Measurements from ENCODE around the gene PLXNA4. TPM values are rescaled to one million over a fixed set of nuclear protein-coding genes. Genes with fewer than 3 reads are reported as not detected.

Gene PLXNA4
- total and polyA plus RNA-seq, 2 donors from 2014 or later: 0.17 to 3.5 TPM

- DNase-seq (no peak), FAIRE-seq (no peak)
- Histone ChIP-seq H3K4me3 (ENCODE audit: low read length in 3 of 3) (no peak overlapping the region), H3K9ac (ENCODE audit: low read length in 3 of 3) (no peak overlapping the region), H3K36me3 (ENCODE audit: control insufficient read depth in 2 of 3, insufficient read depth in 3 of 3, low read length in 3 of 3) (no peaks in the 10 kb centered on the region), H3K9me3 (ENCODE audit: control insufficient read depth in 2 of 3, insufficient read depth in 1 of 3, low read length in 3 of 3) (no peaks in the 10 kb centered on the region), H3K27ac (ENCODE audit: low read depth in 2 of 2, low read length in 2 of 2) (no peak overlapping the region), H3K27me3 (ENCODE audit: control insufficient read depth, insufficient read depth, low read length) (no peaks in the 10 kb centered on the region), H3K4me1 (ENCODE audit: control insufficient read depth in 2 of 3, insufficient read depth in 2 of 3, low read depth in 1 of 3, low read length in 3 of 3) (no peaks in the 10 kb centered on the region)
- intact Hi-C loops (cut with DNase I): no loop called here
- TF ChIP-seq, protein P1, sequence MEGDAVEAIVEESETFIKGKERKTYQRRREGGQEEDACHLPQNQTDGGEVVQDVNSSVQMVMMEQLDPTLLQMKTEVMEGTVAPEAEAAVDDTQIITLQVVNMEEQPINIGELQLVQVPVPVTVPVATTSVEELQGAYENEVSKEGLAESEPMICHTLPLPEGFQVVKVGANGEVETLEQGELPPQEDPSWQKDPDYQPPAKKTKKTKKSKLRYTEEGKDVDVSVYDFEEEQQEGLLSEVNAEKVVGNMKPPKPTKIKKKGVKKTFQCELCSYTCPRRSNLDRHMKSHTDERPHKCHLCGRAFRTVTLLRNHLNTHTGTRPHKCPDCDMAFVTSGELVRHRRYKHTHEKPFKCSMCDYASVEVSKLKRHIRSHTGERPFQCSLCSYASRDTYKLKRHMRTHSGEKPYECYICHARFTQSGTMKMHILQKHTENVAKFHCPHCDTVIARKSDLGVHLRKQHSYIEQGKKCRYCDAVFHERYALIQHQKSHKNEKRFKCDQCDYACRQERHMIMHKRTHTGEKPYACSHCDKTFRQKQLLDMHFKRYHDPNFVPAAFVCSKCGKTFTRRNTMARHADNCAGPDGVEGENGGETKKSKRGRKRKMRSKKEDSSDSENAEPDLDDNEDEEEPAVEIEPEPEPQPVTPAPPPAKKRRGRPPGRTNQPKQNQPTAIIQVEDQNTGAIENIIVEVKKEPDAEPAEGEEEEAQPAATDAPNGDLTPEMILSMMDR (IDR thresholded peaks at IDR 0.05; ENCODE audit: borderline replicate concordance, extremely low read depth, insufficient read depth): no peak
These were observed 475.3 kb downstream of the PLXNA4 start for GRCh38 chr7:132100981-132101380.

DNA sequence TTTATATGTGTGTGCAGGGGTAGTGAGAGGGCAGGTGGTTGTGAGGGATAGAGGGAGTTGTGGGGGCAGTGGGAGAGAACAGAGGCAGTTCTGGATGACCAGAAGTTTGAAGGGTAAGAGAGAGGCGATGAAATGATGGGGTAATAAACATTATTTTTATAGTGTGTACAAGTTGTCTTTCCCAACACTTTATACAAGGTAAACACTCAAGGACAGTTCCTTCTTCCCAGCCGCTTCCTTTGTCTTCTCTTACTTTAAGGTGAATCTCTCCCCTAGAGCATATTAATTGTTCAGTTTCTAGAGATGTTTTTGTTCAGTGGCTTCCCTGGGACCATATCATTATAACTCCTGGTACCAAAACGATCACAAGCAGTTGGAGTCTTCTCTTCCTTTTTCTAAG, 475.8 kb downstream of the PLXNA4 start:
- no peak for FAIRE-seq
- Histone ChIP-seq H3K27ac (ENCODE audit: low read depth in 2 of 2, low read length in 2 of 2) (no peak overlapping the region), H3K36me3 (ENCODE audit: control insufficient read depth in 2 of 3, insufficient read depth in 3 of 3, low read length in 3 of 3) (no peaks in the 10 kb centered on the region), H3K27me3 (ENCODE audit: control insufficient read depth, insufficient read depth, low read length) (no peaks in the 10 kb centered on the region), H3K4me3 (ENCODE audit: low read length in 3 of 3) (no peak overlapping the region), H3K9me3 (ENCODE audit: control insufficient read depth in 2 of 3, insufficient read depth in 1 of 3, low read length in 3 of 3) (no peaks in the 10 kb centered on the region), H3K4me1 (ENCODE audit: control insufficient read depth in 2 of 3, insufficient read depth in 2 of 3, low read depth in 1 of 3, low read length in 3 of 3) (no peaks in the 10 kb centered on the region), H3K9ac (ENCODE audit: low read length in 3 of 3) (no peak overlapping the region)
- intact Hi-C loops (cut with DNase I): no loop called here
- TF ChIP-seq, protein P1 (IDR thresholded peaks at IDR 0.05; ENCODE audit: borderline replicate concordance, extremely low read depth, insufficient read depth): no peak
- DNase-seq: no peak

GRCh38 chr7:132099163-132099562, 477.1 kb downstream of the PLXNA4 start:
- Histone ChIP-seq H3K4me3 (ENCODE audit: low read length in 3 of 3) (no peak overlapping the region), H3K4me1 (ENCODE audit: control insufficient read depth in 2 of 3, insufficient read depth in 2 of 3, low read depth in 1 of 3, low read length in 3 of 3) (no peaks in the 10 kb centered on the region), H3K9ac (ENCODE audit: low read length in 3 of 3) (no peak overlapping the region), H3K27ac (ENCODE audit: low read depth in 2 of 2, low read length in 2 of 2) (no peak overlapping the region), H3K9me3 (ENCODE audit: control insufficient read depth in 2 of 3, insufficient read depth in 1 of 3, low read length in 3 of 3) (no peaks in the 10 kb centered on the region), H3K27me3 (ENCODE audit: control insufficient read depth, insufficient read depth, low read length) (no peaks in the 10 kb centered on the region), H3K36me3 (ENCODE audit: control insufficient read depth in 2 of 3, insufficient read depth in 3 of 3, low read length in 3 of 3) (no peaks in the 10 kb centered on the region)
- DNase-seq: no peak
- intact Hi-C loops (cut with DNase I): no loop called here
- TF ChIP-seq, protein P1 (IDR thresholded peaks at IDR 0.05; ENCODE audit: borderline replicate concordance, extremely low read depth, insufficient read depth): no peak
- no peak for FAIRE-seq

DNA sequence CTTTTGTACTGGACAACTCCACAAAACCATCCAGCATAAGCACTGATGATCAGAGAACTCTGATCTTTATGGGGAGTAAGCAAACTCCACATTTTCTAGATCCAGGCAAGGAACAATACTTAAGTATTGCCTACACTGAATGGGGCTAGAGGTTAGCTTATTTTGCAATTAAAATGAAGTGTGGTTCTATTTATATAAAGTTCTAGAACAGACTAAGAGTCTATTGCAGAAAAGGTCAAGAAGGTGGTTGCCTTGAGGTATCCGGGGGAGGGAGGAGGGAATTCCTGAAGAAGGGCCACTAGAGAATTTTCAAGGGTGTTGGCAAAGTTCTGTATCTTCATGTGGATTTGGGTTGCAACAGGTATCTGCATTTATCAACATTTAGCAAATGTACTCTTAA, 477.9 kb downstream of the PLXNA4 start:
- TF ChIP-seq, protein P1 (IDR thresholded peaks at IDR 0.05; ENCODE audit: borderline replicate concordance, extremely low read depth, insufficient read depth): no peak
- no peak overlapping the region for H3K9ac ChIP-seq (ENCODE audit: low read length in 3 of 3)
- intact Hi-C loops (cut with DNase I): no loop called here
- DNase-seq: no peak
- no peaks in the 10 kb centered on the region for H3K36me3 ChIP-seq (ENCODE audit: control insufficient read depth in 2 of 3, insufficient read depth in 3 of 3, low read length in 3 of 3)
- FAIRE-seq: no peak
- H3K4me3 ChIP-seq (ENCODE audit: low read length in 3 of 3): no peak overlapping the region
- no peak overlapping the region for H3K27ac ChIP-seq (ENCODE audit: low read depth in 2 of 2, low read length in 2 of 2)
- H3K9me3 ChIP-seq (ENCODE audit: control insufficient read depth in 2 of 3, insufficient read depth in 1 of 3, low read length in 3 of 3): no peaks in the 10 kb centered on the region
- H3K27me3 ChIP-seq (ENCODE audit: control insufficient read depth, insufficient read depth, low read length): no peaks in the 10 kb centered on the region
- no peaks in the 10 kb centered on the region for H3K4me1 ChIP-seq (ENCODE audit: control insufficient read depth in 2 of 3, insufficient read depth in 2 of 3, low read depth in 1 of 3, low read length in 3 of 3)
